HEK293T (cell line): ENCODE measurements around the gene CLIC6.
A peak's percentile ranks its signal among the peaks of the same experiment; 100 is the strongest.
"Not testable (repeated sequence)": the region's sequence is repeated elsewhere in the genome, so short reads cannot be mapped to it uniquely, and the experiment has no call there.

ENCODE experiments used
- CTCF ChIA-PET: fragments of 350-600 bp; formaldehyde crosslinking; extraction: SDS; loops from one replicate; lab custom pipeline; 2021; ENCODE audit warnings: antibody characterized with exemption, inconsistent platforms; lab: Yijun Ruan, JAX
- POLR2A ChIA-PET: fragments of 350-600 bp; formaldehyde crosslinking; extraction: SDS; loops from one replicate; lab custom pipeline; 2020; ENCODE audit warnings: antibody characterized with exemption, inconsistent platforms; lab: Yijun Ruan, JAX
- DNase-seq: peaks from one replicate; pipeline ENCODE4 v3.0.0; 2012; ENCODE audit warnings: mixed read lengths; ENCODE audit errors: extremely low spot score
- ARNT ChIP-seq: fragments of 450-650 bp; IDR thresholded peaks from 2 replicates; pipeline ENCODE4 v1.6.1; 2017; ENCODE audit warnings: mild to moderate bottlenecking
- BHLHE40 ChIP-seq: fragments of 450-650 bp; IDR thresholded peaks from 2 replicates; pipeline ENCODE4 v1.6.1; 2016; ENCODE audit warnings: mild to moderate bottlenecking, moderate library complexity, borderline replicate concordance
- CTBP1 ChIP-seq: fragments of 450-650 bp; IDR thresholded peaks from 2 replicates; pipeline ENCODE4 v1.6.1; 2016; ENCODE audit warnings: borderline replicate concordance
- ELF4 ChIP-seq: fragments of 450-650 bp; IDR thresholded peaks from 2 replicates; pipeline ENCODE4 v1.6.1; 2017; ENCODE audit warnings: antibody characterized with exemption
- FOXA1 ChIP-seq: fragments of 450-650 bp; IDR thresholded peaks from 2 replicates; pipeline ENCODE4 v1.6.1; 2016; ENCODE audit warnings: mild to moderate bottlenecking
- FOXK2 ChIP-seq: fragments of 450-650 bp; IDR thresholded peaks from 2 replicates; pipeline ENCODE4 v1.6.1; 2016; ENCODE audit warnings: mild to moderate bottlenecking
- FOXM1 ChIP-seq: fragments of 450-650 bp; IDR thresholded peaks from 2 replicates; pipeline ENCODE4 v1.6.1; 2017; ENCODE audit warnings: mild to moderate bottlenecking, borderline replicate concordance
- HDGF ChIP-seq: fragments of 450-650 bp; IDR thresholded peaks from 2 replicates; pipeline ENCODE4 v1.6.1; 2017; ENCODE audit warnings: antibody characterized with exemption, borderline replicate concordance
- L3MBTL2 ChIP-seq: fragments of 450-650 bp; conservative IDR thresholded peaks from 2 replicates; pipeline ENCODE4 v1.6.1; 2016; ENCODE audit warnings: mild to moderate bottlenecking
- LEF1 ChIP-seq: fragments of 450-650 bp; IDR thresholded peaks from 2 replicates; pipeline ENCODE4 v1.6.1; 2017; ENCODE audit warnings: mild to moderate bottlenecking, borderline replicate concordance
- NFRKB ChIP-seq: fragments of 450-650 bp; IDR thresholded peaks from 2 replicates; pipeline ENCODE4 v1.6.1; 2016; ENCODE audit warnings: mild to moderate bottlenecking, moderate library complexity
- PKNOX1 ChIP-seq: fragments of 450-650 bp; IDR thresholded peaks from 2 replicates; pipeline ENCODE4 v1.6.1; 2016
- SP1 ChIP-seq: fragments of 450-650 bp; IDR thresholded peaks from 2 replicates; pipeline ENCODE4 v1.6.1; 2017
- SUZ12 ChIP-seq: fragments of 450-650 bp; IDR thresholded peaks from 2 replicates; pipeline ENCODE4 v1.6.1; 2016; ENCODE audit warnings: mild to moderate bottlenecking
- TARDBP ChIP-seq: fragments of 450-650 bp; IDR thresholded peaks from 2 replicates; pipeline ENCODE4 v1.6.1; 2016
- ZNF384 ChIP-seq: fragments of 450-650 bp; IDR thresholded peaks from 2 replicates; pipeline ENCODE4 v1.6.1; 2016

CLIC6 gene

DNA sequence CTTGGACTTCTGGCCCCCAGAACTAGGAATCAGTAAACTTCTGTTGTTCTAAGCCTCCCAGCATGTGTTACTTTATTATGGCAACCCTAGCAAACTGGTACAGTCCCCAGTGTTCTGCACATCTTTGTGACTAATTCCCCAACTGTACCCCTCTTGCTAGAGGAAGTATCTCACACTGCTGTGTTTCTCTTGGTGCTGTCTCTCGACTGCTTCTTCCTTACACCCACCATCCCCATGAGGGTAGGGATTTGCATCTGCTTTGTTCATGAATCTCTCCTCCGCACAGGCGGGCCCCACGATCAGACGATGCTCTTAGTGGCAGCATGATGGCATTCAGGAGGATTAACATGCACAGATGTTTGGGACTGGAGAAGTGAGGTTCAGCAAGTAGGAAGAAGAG, 46.7 kb downstream of the CLIC6 start:
- no peak for TF ChIP-seq LEF1
- TF ChIP-seq NFRKB: no peak
- no peak for TF ChIP-seq L3MBTL2
- no peak for TF ChIP-seq TARDBP
- TF ChIP-seq SUZ12: no peak
- no peak for TF ChIP-seq ELF4
- no peak for TF ChIP-seq SP1
- no peak for TF ChIP-seq FOXA1
- CTCF ChIA-PET: no interaction called here
- POLR2A ChIA-PET: no interaction called here
- DNase-seq: no peak

GRCh38 chr21:34715985-34716596, 47.3 kb downstream of the CLIC6 start:
- CTCF ChIA-PET: no interaction called here
- POLR2A ChIA-PET: no interaction called here
- TF ChIP-seq PKNOX1: no peak
- TF ChIP-seq FOXK2: no peak
- TF ChIP-seq SP1: no peak
- TF ChIP-seq ZNF384: no peak
- TF ChIP-seq ELF4: no peak
- no peak for TF ChIP-seq BHLHE40
- no peak for TF ChIP-seq CTBP1
- TF ChIP-seq LEF1: no peak
- no peak for TF ChIP-seq SUZ12
- no peak for TF ChIP-seq HDGF
- no peak for TF ChIP-seq TARDBP
- no peak for TF ChIP-seq FOXM1
- TF ChIP-seq FOXA1: no peak
- TF ChIP-seq L3MBTL2: no peak
- no peak for TF ChIP-seq NFRKB
- TF ChIP-seq ARNT: no peak
- no peak for DNase-seq

- CTCF ChIA-PET: not testable (repeated sequence)
Measured at GRCh38 chr21:34718529-34718928, 49.7 kb downstream of the CLIC6 start.

DNA sequence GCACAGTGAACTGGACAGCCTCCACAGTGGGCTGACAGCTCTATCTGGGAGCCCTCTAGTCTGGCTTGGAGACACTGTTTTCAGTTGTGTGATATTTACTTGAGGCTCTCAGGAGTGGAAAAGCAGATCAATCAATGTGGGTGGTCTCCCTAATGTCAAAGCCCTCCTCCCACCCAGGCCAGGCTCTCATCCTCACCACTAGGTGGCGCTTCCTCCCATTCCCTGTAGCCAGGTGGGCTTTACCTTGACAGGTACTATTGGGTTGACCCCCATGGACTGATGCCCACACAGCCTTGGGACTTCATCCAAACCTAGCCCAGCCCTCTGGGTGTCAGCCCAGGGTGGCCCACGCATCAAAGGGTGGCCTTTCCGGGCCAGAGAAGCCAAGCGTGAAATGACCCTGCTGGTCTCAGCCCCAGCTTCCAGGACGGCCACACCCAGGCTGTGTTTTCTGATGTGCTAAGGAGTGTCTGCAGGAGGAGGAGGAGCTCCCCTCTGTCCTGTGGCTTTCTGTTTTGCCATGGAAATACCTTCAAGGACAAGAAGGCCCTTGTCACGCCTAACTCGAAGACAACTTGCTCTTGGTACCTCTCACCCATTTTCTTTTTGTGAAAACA, 54.0 kb downstream of the CLIC6 start:
- ChIA-PET CTCF (no interaction called here), POLR2A (no interaction called here)
- TF ChIP-seq ARNT (no peak), TARDBP (no peak), L3MBTL2 (no peak), PKNOX1 (no peak), ZNF384 (no peak), CTBP1 (no peak), FOXK2 (no peak), SUZ12 (no peak), FOXA1 (no peak), ELF4 (no peak), HDGF (no peak), NFRKB (no peak), LEF1 (no peak), SP1 (no peak), BHLHE40 (no peak), FOXM1 (no peak)
- peak; percentile 74 for DNase-seq

More at GRCh38 chr21:34718529-34718928, 49.7 kb downstream of the CLIC6 start:
- POLR2A ChIA-PET, DNase-seq: not testable (repeated sequence)

- DNase-seq: no peak
- ChIA-PET CTCF (interaction anchor here (0.6 to 1.3 kb wide), 2 partner anchors 88 to 1292 kb away, joined by 3 read pairs; no protein-coding TSS in a partner anchor), POLR2A (no interaction called here)
- TF ChIP-seq FOXM1 (no peak), ELF4 (no peak), SUZ12 (no peak), NFRKB (no peak), FOXK2 (no peak), ARNT (no peak)
Measured at GRCh38 chr21:34724131-34724856, 55.5 kb downstream of the CLIC6 start.

DNA sequence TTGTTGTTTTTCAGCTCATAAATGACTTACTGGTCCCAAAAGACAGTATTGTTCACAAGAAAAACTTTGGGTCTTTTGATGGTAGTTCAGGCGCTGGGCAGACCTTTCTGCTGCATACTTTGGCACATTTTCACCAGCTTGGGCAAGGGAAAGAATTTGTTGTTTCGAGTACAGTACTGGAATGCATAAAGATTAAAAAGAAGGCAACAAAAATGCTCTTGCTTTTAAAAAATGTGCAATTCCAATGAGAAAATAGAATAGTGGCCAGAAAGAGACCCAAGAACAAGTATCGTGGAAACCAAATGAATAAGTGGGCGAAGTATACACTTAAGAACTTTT, 56.0 kb downstream of the CLIC6 start:
- POLR2A ChIA-PET: no interaction called here
- CTCF ChIA-PET: interaction anchor here (0.6 kb wide), 1 partner anchor 1291 kb away, joined by 3 read pairs; no protein-coding TSS in a partner anchor
- no peak for TF ChIP-seq NFRKB
- TF ChIP-seq HDGF: no peak
- no peak for TF ChIP-seq LEF1
- TF ChIP-seq BHLHE40: no peak
- TF ChIP-seq L3MBTL2: no peak
- TF ChIP-seq FOXA1: no peak
- TF ChIP-seq ZNF384: no peak
- TF ChIP-seq PKNOX1: no peak
- no peak for TF ChIP-seq FOXK2
- TF ChIP-seq SP1: no peak
- no peak for TF ChIP-seq SUZ12
- TF ChIP-seq ELF4: no peak
- TF ChIP-seq TARDBP: no peak
- no peak for TF ChIP-seq FOXM1
- no peak for TF ChIP-seq CTBP1
- no peak for TF ChIP-seq ARNT
- DNase-seq: no peak
